HCT116 (cell line): ENCODE measurements around the gene NNT.

Source experiments
- SIN3A ChIP-seq: IDR thresholded peaks from 2 replicates; pipeline ENCODE4 v1.6.1; 2012; ENCODE audit warnings: low read depth
- TCF7L2 ChIP-seq: IDR thresholded peaks from 2 replicates; pipeline ENCODE4 v1.7.0; 2011; ENCODE audit warnings: borderline replicate concordance, inconsistent platforms; ENCODE audit not compliant: insufficient read depth, insufficient read length; ENCODE audit errors: extremely low read depth
- YY1 ChIP-seq: IDR thresholded peaks from 2 replicates; pipeline ENCODE4 v1.6.1; 2011; ENCODE audit warnings: low read length, low read depth, moderate library complexity, mild to moderate bottlenecking; ENCODE audit not compliant: insufficient replicate concordance; ENCODE audit errors: extremely low read depth
- TF ChIP-seq, protein P1 (sequence below), 3 experiments: fragments of 200-600 bp in 1 of 3; sonication (generic) in 1 of 3; IDR thresholded peaks in 2 of 3; conservative IDR thresholded peaks in 1 of 3; 2 replicates each; pipeline ENCODE4 v1.5.1; 2012 to 2017; ENCODE audit warnings: low read depth in 2 of 3, low read length in 2 of 3, antibody characterized with exemption in 1 of 3, borderline replicate concordance in 1 of 3, control low read depth in 1 of 3, mild to moderate bottlenecking in 1 of 3, mixed read lengths in 1 of 3, mixed run types in 1 of 3, moderate library complexity in 1 of 3; ENCODE audit not compliant: insufficient read depth in 1 of 3
- TF ChIP-seq, protein P2 (sequence below): IDR thresholded peaks from 2 replicates; pipeline ENCODE4 v1.6.1; 2011; ENCODE audit warnings: mild to moderate bottlenecking, low read length, moderate library complexity; ENCODE audit not compliant: insufficient replicate concordance; ENCODE audit errors: extremely low read depth

DNA sequence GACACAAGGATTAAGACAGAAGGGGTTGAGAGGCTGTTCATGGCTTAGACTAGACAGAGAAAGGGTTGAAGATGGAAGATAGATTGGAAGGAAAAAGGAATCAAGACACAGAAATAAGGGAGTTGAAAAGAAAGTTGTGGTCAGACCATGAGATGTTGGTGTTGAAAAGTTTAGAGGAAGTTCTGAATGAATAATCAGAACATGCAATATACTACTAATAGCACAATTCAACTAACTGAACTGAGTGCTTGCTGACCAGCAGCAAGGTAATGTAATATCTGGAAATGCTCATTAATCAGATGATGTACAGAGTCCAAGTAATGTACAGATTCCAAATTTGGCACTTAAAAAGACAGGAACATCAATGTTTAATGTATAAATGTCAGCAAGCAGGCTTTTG is 10.6 kb upstream of the NNT start:
- TF ChIP-seq, protein P1, sequence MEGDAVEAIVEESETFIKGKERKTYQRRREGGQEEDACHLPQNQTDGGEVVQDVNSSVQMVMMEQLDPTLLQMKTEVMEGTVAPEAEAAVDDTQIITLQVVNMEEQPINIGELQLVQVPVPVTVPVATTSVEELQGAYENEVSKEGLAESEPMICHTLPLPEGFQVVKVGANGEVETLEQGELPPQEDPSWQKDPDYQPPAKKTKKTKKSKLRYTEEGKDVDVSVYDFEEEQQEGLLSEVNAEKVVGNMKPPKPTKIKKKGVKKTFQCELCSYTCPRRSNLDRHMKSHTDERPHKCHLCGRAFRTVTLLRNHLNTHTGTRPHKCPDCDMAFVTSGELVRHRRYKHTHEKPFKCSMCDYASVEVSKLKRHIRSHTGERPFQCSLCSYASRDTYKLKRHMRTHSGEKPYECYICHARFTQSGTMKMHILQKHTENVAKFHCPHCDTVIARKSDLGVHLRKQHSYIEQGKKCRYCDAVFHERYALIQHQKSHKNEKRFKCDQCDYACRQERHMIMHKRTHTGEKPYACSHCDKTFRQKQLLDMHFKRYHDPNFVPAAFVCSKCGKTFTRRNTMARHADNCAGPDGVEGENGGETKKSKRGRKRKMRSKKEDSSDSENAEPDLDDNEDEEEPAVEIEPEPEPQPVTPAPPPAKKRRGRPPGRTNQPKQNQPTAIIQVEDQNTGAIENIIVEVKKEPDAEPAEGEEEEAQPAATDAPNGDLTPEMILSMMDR (IDR thresholded peaks at IDR 0.05 in 2 of 3, conservative IDR thresholded peaks at IDR 0.05 in 1 of 3; ENCODE audit: borderline replicate concordance in 1 of 3, insufficient read depth in 1 of 3, low read depth in 2 of 3, low read length in 2 of 3): no peak
- TF ChIP-seq TCF7L2 (no peak), SIN3A (no peak), YY1 (no peak)
- TF ChIP-seq, protein P2, sequence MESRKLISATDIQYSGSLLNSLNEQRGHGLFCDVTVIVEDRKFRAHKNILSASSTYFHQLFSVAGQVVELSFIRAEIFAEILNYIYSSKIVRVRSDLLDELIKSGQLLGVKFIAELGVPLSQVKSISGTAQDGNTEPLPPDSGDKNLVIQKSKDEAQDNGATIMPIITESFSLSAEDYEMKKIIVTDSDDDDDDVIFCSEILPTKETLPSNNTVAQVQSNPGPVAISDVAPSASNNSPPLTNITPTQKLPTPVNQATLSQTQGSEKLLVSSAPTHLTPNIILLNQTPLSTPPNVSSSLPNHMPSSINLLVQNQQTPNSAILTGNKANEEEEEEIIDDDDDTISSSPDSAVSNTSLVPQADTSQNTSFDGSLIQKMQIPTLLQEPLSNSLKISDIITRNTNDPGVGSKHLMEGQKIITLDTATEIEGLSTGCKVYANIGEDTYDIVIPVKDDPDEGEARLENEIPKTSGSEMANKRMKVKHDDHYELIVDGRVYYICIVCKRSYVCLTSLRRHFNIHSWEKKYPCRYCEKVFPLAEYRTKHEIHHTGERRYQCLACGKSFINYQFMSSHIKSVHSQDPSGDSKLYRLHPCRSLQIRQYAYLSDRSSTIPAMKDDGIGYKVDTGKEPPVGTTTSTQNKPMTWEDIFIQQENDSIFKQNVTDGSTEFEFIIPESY: no peak
